GM12878 (cell line): ENCODE data around the gene BATF. TPM values are rescaled to one million over a fixed set of nuclear protein-coding genes. Genes with fewer than 3 reads are reported as not detected.

Source experiments
- ATAC-seq: fragments of 200-7000 bp; cut with Tn5 transposase; 3 replicates; pipeline ENCODE4 v1.9.1; 2020; ENCODE audit warnings: mild to moderate bottlenecking, moderate library complexity
- BruUV-seq: library from RNA; stranded (reverse); fragments of 400-500 nt; replicated peaks from 2 replicates; lab custom pipeline; 2021; lab: Mats Ljungman, UMichigan
- CTCF ChIA-PET: fragments of 300-600 bp; sonication (Branson Sonifier 250); formaldehyde crosslinking; extraction: SDS; loops from one replicate; lab custom pipeline; 2021; ENCODE audit warnings: inconsistent platforms; lab: Yijun Ruan, JAX
- POLR2A ChIA-PET: fragments of 350-600 bp; formaldehyde crosslinking; extraction: SDS; loops from one replicate; lab custom pipeline; 2021; ENCODE audit warnings: inconsistent platforms; lab: Charles Lee
- RAD21 ChIA-PET: fragments of 300-600 bp; sonication (Branson Sonifier 250); formaldehyde crosslinking; loops from one replicate; lab custom pipeline; 2023; ENCODE audit warnings: antibody characterized with exemption; ENCODE audit not compliant: unreplicated experiment; lab: Charles Lee
- SMC1A ChIA-PET: fragments of 300-600 bp; sonication (Branson Sonifier 250); formaldehyde crosslinking; loops from one replicate; lab custom pipeline; 2023; ENCODE audit not compliant: unreplicated experiment, uncharacterized antibody; lab: Charles Lee
- DNase-seq: peaks from one replicate; pipeline ENCODE4 v3.0.0-alpha.2; 2011; ENCODE audit warnings: low read depth, low spot score
- FAIRE-seq: peaks from 3 replicates; lab custom pipeline; 2011; peaks lifted over from hg19 to GRCh38; lab: Jason Lieb, UNC
- H2AFZ ChIP-seq: 2 replicates; pipeline ENCODE4 v1.6.0; 2011; ENCODE audit warnings: low read depth, low read length, control low read depth; ENCODE audit not compliant: control insufficient read depth
- H3K27ac ChIP-seq: 2 replicates; pipeline ENCODE4 v1.5.1; 2011; ENCODE audit warnings: control low read depth; ENCODE audit not compliant: control insufficient read depth, insufficient read depth
- H3K27me3 ChIP-seq, 2 experiments: replicated peaks in 1 of 2; 2 replicates each; pipeline versions ENCODE4 v1.6.0 to v1.6.1; 2011; ENCODE audit warnings: low read length in 1 of 2; ENCODE audit not compliant: control insufficient read depth in 2 of 2, insufficient read depth in 2 of 2
- H3K36me3 ChIP-seq, 2 experiments: 2 replicates each; pipeline ENCODE4 v1.5.1; 2011; ENCODE audit warnings: low read length in 1 of 2; ENCODE audit not compliant: control insufficient read depth in 2 of 2, insufficient read depth in 2 of 2
- H3K4me1 ChIP-seq: 2 replicates; pipeline ENCODE4 v1.6.1; 2011; ENCODE audit warnings: mild to moderate bottlenecking, low read length, moderate library complexity, mixed read lengths; ENCODE audit not compliant: control insufficient read depth, insufficient read depth
- H3K4me2 ChIP-seq: 2 replicates; pipeline ENCODE4 v1.6.0; 2011; ENCODE audit warnings: control low read depth; ENCODE audit not compliant: control insufficient read depth, insufficient read depth
- H3K4me3 ChIP-seq: fragments of 200-600 bp; sonication (generic); 2 replicates; pipeline ENCODE4 v1.5.1; 2016
- H3K79me2 ChIP-seq: 2 replicates; pipeline ENCODE4 v1.6.0; 2011; ENCODE audit warnings: low read length; ENCODE audit not compliant: control insufficient read depth, insufficient read depth
- H3K9ac ChIP-seq: 2 replicates; pipeline ENCODE4 v1.8.0; 2011; ENCODE audit warnings: low read length, control low read depth, mixed read lengths; ENCODE audit not compliant: control insufficient read depth, insufficient read depth
- H3K9me3 ChIP-seq: replicated peaks from 3 replicates; pipeline ENCODE4 v1.5.1; 2011; ENCODE audit warnings: mild to moderate bottlenecking, low read length; ENCODE audit not compliant: control insufficient read depth, insufficient read depth
- H4K20me1 ChIP-seq: 2 replicates; pipeline ENCODE4 v1.6.0; 2011; ENCODE audit not compliant: control insufficient read depth, insufficient read depth
- ATF7 ChIP-seq: fragments of 450-650 bp; IDR thresholded peaks from 2 replicates; pipeline ENCODE4 v1.6.1; 2016; ENCODE audit warnings: low read depth, mild to moderate bottlenecking
- CREM ChIP-seq: IDR thresholded peaks from 2 replicates; pipeline ENCODE4 v1.6.1; 2014; ENCODE audit warnings: antibody characterized with exemption, low read depth
- EED ChIP-seq: sonication (generic); IDR thresholded peaks from 2 replicates; pipeline ENCODE4 v1.6.1; 2016; ENCODE audit warnings: antibody characterized with exemption, low read depth
- HDAC2 ChIP-seq: fragments of 200-600 bp; sonication (generic); IDR thresholded peaks from 2 replicates; pipeline ENCODE4 v1.6.1; 2017
- MTA2 ChIP-seq: fragments of 450-650 bp; IDR thresholded peaks from 2 replicates; pipeline ENCODE4 v1.6.1; 2016; ENCODE audit warnings: low read depth, mild to moderate bottlenecking, moderate library complexity
- NR2C2 ChIP-seq: IDR thresholded peaks from 2 replicates; pipeline ENCODE4 v1.6.1; 2011; ENCODE audit warnings: borderline replicate concordance, low read depth; ENCODE audit not compliant: control insufficient read depth, insufficient read length
- NRF1 ChIP-seq: conservative IDR thresholded peaks from 2 replicates; pipeline ENCODE4 v1.6.1; 2011; ENCODE audit warnings: mild to moderate bottlenecking, low read depth, low read length, improper control_type of control experiment
- STAT3 ChIP-seq: IDR thresholded peaks from 2 replicates; pipeline ENCODE4 v1.6.1; 2011; ENCODE audit warnings: low read depth, low read length, improper control_type of control experiment
- WGBS: methylation state at CpG from one replicate; pipeline ENCODE4 v1.1.6; 2016; ENCODE audit warnings: low lambda C conversion rate; ENCODE audit not compliant: insufficient replicate concordance, insufficient coverage; ENCODE audit errors: missing lambda C conversion rate; 5-methylcytosine and 5-hydroxymethylcytosine counted together
- in situ Hi-C: fragments of 300-500 bp; cut with MboI; formaldehyde crosslinking; loops from 9 replicates; pipeline ENCODE4 v1.14.3; 2018; ENCODE audit warnings: mixed read lengths
- intact Hi-C: fragments of 100-400 bp; cut with micrococcal nuclease; formaldehyde crosslinking; loops from one replicate; pipeline ENCODE4 v1.14.2; 2022; ENCODE audit not compliant: unreplicated experiment
- polyA plus RNA-seq, 11 experiments: library from polyadenylated mRNA; depleted of rRNA in 4 of 11; unstranded in 6 of 11; stranded (reverse) in 5 of 11; fragments of >200 nt; fragmentation: Nextera tagmentation in 4 of 11; fragmentation: Illumina TruSeq in 1 of 11; extraction: Ambion mirVana in 4 of 11; extraction: Trizol in 1 of 11; gene quantifications; 1 replicate in 1 of 11; 2 replicates in 10 of 11; pipeline versions ENCODE4 v1.2.1 to v1.2.3, GENCODE V29; 2011 to 2016; ENCODE audit warnings: inconsistent platforms in 2 of 11, missing spikeins in 2 of 11, low read depth in 1 of 11
- total RNA-seq, 4 experiments: library from RNA; depleted of rRNA in 3 of 4; stranded (reverse); fragments of >200 nt in 3 of 4; fragmentation: Illumina TruSeq in 1 of 4; extraction: Trizol in 1 of 4; gene quantifications; 2 replicates each; pipeline versions ENCODE4 v1.2.1 to v1.2.3, GENCODE V29; 2013 to 2021
- TF ChIP-seq, protein P1 (sequence below): fragments of 450-650 bp; IDR thresholded peaks from 2 replicates; pipeline ENCODE4 v1.6.1; 2017; ENCODE audit warnings: mild to moderate bottlenecking, moderate library complexity

Gene BATF
- total and polyA plus RNA-seq, 10 of the 15 experiments (the other 5 are each of a cell fraction or from before 2014, with no cell fraction given), result 10.0 to 154 (median 103) TPM

DNA sequence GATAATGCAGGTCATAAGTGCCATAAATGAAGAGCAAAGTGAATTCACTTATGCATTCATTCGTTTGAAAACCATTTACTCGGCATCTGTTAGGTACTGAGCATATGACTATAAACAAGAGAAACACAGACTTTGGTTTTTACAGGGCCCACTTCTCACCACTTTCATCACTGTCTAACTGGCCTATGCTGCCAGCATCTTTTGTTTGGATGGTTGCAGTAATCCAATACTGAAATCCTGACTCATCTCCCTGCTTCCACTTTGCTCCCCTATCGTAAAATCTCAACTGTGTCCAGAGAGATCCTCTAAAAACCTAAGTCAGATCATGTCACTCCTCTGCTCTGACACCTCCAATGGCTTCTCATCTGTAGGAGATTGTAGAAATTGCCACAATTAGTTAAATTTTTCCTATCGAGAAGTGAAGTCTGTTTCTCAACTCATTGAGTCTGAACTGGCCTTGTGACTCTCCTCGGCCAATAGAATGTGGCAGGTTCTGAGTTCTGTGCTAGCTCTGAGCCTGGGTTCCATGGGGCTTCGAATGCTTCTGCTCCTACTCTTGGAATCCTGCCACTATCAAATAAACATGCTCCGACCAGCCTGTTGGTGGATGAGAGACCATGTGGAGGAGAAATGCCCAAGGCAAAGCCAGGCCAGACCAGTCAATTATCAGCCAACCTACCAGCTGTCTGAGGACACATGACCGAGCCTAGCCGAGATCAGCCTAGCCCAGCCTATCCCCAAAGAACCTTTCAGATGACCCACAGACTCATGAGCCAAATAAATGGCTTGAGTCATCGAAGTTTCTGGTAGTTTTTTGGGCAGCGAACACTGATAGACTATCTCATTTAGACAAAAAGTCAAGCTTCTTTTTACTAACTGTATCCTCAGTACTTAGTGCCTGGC, 2.2 kb upstream of the BATF start (continued):
- TF ChIP-seq, protein P1, sequence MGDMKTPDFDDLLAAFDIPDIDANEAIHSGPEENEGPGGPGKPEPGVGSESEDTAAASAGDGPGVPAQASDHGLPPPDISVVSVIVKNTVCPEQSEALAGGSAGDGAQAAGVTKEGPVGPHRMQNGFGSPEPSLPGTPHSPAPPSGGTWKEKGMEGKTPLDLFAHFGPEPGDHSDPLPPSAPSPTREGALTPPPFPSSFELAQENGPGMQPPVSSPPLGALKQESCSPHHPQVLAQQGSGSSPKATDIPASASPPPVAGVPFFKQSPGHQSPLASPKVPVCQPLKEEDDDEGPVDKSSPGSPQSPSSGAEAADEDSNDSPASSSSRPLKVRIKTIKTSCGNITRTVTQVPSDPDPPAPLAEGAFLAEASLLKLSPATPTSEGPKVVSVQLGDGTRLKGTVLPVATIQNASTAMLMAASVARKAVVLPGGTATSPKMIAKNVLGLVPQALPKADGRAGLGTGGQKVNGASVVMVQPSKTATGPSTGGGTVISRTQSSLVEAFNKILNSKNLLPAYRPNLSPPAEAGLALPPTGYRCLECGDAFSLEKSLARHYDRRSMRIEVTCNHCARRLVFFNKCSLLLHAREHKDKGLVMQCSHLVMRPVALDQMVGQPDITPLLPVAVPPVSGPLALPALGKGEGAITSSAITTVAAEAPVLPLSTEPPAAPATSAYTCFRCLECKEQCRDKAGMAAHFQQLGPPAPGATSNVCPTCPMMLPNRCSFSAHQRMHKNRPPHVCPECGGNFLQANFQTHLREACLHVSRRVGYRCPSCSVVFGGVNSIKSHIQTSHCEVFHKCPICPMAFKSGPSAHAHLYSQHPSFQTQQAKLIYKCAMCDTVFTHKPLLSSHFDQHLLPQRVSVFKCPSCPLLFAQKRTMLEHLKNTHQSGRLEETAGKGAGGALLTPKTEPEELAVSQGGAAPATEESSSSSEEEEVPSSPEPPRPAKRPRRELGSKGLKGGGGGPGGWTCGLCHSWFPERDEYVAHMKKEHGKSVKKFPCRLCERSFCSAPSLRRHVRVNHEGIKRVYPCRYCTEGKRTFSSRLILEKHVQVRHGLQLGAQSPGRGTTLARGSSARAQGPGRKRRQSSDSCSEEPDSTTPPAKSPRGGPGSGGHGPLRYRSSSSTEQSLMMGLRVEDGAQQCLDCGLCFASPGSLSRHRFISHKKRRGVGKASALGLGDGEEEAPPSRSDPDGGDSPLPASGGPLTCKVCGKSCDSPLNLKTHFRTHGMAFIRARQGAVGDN, result peak; percentile 66; the same call in 1 of the 2 replicates
- no peak for TF ChIP-seq STAT3
- TF ChIP-seq HDAC2, result no peak
- no peak for TF ChIP-seq MTA2
- TF ChIP-seq NR2C2, result no peak

DNA sequence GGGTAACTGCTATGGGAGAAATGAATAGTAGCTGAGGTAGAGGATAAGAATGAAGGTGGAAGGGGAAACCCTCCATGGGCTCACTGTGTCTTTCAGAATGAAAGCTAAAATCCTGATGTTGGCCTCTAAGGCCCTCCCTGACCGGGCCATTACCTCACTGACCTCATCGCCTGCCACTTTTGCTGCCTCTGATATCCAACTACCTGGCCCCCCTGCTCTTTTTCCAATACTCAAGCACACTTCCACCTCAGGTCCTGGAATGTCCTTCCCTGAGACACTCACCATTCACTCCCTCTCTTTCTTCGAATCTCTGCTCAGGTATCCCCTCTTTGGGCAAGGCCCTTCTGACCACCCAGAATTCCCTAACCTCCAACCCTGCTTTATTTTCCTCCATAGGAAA, 1.4 kb upstream of the BATF start:
- in situ Hi-C loops (no loop called here), intact Hi-C loops (loop anchor here (5.0 kb wide), 1 partner anchor 34 kb away; no protein-coding TSS in a partner anchor)
- Histone ChIP-seq H3K36me3 (peaks cover 0 to 1% of the 10 kb centered on the region in 2 experiments; a peak in 1 of 4 replicates), H3K79me2 (peaks cover 83% of the 10 kb centered on the region), H3K4me2 (peak overlapping the region; percentile 76), H3K27me3 (no peaks in the 10 kb centered on the region), H3K9ac (peak overlapping the region; percentile 90; the same call in 1 of the 2 replicates), H4K20me1 (no peaks in the 10 kb centered on the region), H3K9me3 (no peaks in the 10 kb centered on the region; the same call in 2 of the 3 replicates), H3K4me3 (peak overlapping the region; percentile 95), H3K4me1 (peaks cover 43% of the 10 kb centered on the region), H2AFZ (peak overlapping the region; percentile 66), H3K27ac (peak overlapping the region; percentile 93)
- no TSS peak for BruUV-seq
- WGBS, result 34% methylated on average over 3 of the region's 3 CpGs
- ChIA-PET SMC1A (interaction anchor here (0.6 to 19.9 kb wide), 14 partner anchors 8 to 363 kb away, joined by 3 to 619 read pairs (median 28); partner anchors contain the start of genes ERG28, FLVCR2 and TTLL5), RAD21 (interaction anchor here (0.8 to 21.5 kb wide), 19 partner anchors 18 to 213 kb away, joined by 3 to 645 read pairs (median 4); partner anchors contain the start of genes ERG28, FLVCR2 and TTLL5), CTCF (interaction anchor here (0.7 to 21.2 kb wide), 12 partner anchors 7 to 134 kb away, joined by 3 to 520 read pairs (median 14); partner anchors contain the start of gene FLVCR2), POLR2A (interaction anchor here (0.8 to 19.7 kb wide), 17 partner anchors 9 to 140 kb away, joined by 3 to 385 read pairs (median 8); partner anchors contain the start of genes ERG28, FLVCR2 and TTLL5)
- FAIRE-seq (no peak), ATAC-seq (0 out of 3 replicates have a peak, but pooled peaks have one; percentile 7), DNase-seq (no peak)
- peak; percentile 26; the same call in 1 of the 2 replicates for TF ChIP-seq EED
- TF ChIP-seq NRF1, result no peak
- TF ChIP-seq ATF7, result 0 out of 2 replicates have a peak, but pooled peaks have one; percentile 20
- TF ChIP-seq CREM, result 0 out of 2 replicates have a peak, but pooled peaks have one; percentile 6
